Measurements from ENCODE around the gene SLC22A23. TPM values are rescaled to one million over a fixed set of nuclear protein-coding genes. Genes with fewer than 3 reads are reported as not detected.

Gene SLC22A23
- polyA plus RNA-seq, 1 donor from 2014 or later, result 0.35 TPM

DNA sequence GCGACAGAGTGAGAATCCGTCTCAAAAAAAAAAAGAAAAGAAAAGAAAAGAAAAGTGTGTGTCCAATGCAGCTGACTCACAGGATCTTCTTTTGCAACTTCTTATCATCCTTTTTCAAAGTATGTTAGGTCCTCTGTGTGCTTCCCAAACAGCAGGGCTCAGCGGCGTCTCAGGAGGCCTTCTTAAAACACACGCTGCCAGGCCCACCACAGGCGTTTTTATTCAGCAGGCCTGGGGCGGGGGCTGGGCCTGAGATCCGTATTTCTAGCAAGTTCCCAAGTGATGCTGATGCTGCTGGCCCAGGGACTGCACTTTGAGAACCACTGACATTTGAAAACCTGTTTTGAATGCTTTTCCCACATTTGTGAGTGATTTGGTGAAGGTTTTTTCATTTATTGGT, 141.0 kb downstream of the SLC22A23 start:
- no peak overlapping the region for H3K27ac Mint-ChIP-seq
- H3K36me3 Mint-ChIP-seq, result no peaks in the 10 kb centered on the region
- H3K4me1 Mint-ChIP-seq, result peaks cover 0 to 10% (median 0%) of the 10 kb centered on the region in 3 donors
- no peak overlapping the region for H3K4me3 Mint-ChIP-seq
- H3K9me3 Mint-ChIP-seq, result no peaks in the 10 kb centered on the region
- H3K27me3 Mint-ChIP-seq, result peaks cover 19% of the 10 kb centered on the region

DNA sequence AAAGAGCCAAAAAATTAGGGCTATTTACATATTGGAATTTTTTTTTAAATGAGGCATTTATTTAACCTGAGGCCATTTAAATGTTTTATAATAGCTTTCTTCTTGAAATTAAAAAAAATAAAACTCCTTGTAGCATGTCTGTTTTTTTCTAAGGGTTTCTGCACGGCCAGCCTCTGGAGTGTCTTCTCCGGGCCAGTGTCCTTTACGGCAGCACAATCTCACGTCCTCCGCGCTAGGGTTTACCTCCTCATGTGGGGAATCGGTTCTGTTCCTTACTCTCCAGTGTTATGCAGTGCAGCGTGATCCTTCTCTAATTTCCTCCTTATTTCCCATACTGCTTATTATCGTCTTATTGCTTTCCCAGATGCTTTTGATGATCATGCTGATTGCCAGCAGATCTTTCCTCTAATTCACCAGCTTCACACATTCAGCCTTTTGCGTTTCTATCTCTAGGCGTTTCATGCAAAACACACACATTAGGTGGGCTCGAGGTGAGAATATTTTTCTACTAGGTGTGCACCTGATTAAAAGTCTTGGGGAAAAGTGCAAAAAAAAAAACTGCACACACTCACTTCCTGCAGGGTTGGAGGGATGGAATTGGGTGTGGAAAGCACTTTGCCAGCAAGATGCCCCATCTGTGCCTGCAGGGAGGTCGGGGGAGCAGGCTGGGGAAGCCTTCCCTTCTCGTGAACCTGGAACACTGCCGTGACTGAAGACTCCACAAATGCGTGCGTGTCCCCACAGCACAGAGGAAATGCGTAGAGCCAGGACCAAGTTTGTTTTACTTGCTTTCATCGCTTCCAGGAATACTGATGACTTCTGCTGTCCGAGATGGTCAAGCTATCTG, 142.0 kb downstream of the SLC22A23 start:
- Mint-ChIP-seq H3K27me3 (peaks cover 17% of the 10 kb centered on the region), H3K36me3 (no peaks in the 10 kb centered on the region), H3K27ac (no peak overlapping the region), H3K9me3 (no peaks in the 10 kb centered on the region), H3K4me3 (peak overlapping the region in 1 of 4 donors; percentile 9), H3K4me1 (peaks cover 0 to 10% (median 0%) of the 10 kb centered on the region in 3 donors)

DNA sequence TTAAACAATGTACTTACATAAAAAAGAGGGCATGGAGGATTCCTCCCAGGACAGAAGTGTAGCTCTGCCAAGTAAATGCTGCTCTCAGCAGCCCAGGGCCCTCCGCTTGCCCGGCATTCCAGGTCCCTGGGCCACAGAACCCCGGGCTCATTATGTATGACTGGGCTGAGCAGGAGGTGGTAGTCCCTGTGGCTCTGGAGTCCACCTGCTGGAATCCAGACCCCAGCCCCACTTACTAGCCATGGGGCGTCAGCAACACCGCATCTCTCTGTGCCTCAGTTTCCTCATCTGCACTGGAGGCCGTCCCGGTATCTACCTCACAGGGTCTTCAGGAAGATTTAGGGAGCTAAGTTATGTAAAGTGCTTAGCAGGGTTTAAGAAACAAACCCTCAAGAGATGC, 142.7 kb downstream of the SLC22A23 start:
- Mint-ChIP-seq H3K27ac (no peak overlapping the region), H3K4me1 (peaks cover 0 to 9% (median 0%) of the 10 kb centered on the region in 3 donors), H3K27me3 (peaks cover 16% of the 10 kb centered on the region), H3K9me3 (no peaks in the 10 kb centered on the region), H3K36me3 (no peaks in the 10 kb centered on the region), H3K4me3 (no peak overlapping the region)

- no peaks in the 10 kb centered on the region for H3K36me3 Mint-ChIP-seq
- H3K4me3 Mint-ChIP-seq, result no peak overlapping the region
- H3K27me3 Mint-ChIP-seq, result peaks cover 7% of the 10 kb centered on the region
- H3K4me1 Mint-ChIP-seq, result peaks cover 0 to under 1% (median 0%) of the 10 kb centered on the region in 3 donors
- no peak overlapping the region for H3K27ac Mint-ChIP-seq
- peaks cover 0 to 2% (median 0%) of the 10 kb centered on the region in 3 donors for H3K9me3 Mint-ChIP-seq
These were observed 144.1 kb downstream of the SLC22A23 start for GRCh38 chr6:3312604-3313231.

GRCh38 chr6:3311826-3312225, 145.0 kb downstream of the SLC22A23 start:
- H3K27ac Mint-ChIP-seq, result no peak overlapping the region
- peaks cover 2% of the 10 kb centered on the region for H3K27me3 Mint-ChIP-seq
- H3K36me3 Mint-ChIP-seq, result no peaks in the 10 kb centered on the region
- no peaks in the 10 kb centered on the region for H3K4me1 Mint-ChIP-seq
- peaks cover 0 to 2% (median 0%) of the 10 kb centered on the region in 3 donors for H3K9me3 Mint-ChIP-seq
- H3K4me3 Mint-ChIP-seq, result no peak overlapping the region

GRCh38 chr6:3310703-3311102, 146.1 kb downstream of the SLC22A23 start:
- Mint-ChIP-seq H3K27ac (no peak overlapping the region), H3K4me3 (no peak overlapping the region), H3K36me3 (no peaks in the 10 kb centered on the region), H3K27me3 (peaks cover 2% of the 10 kb centered on the region), H3K4me1 (no peaks in the 10 kb centered on the region), H3K9me3 (peaks cover 0 to 4% (median 2%) of the 10 kb centered on the region in 3 donors)

- H3K36me3 Mint-ChIP-seq, result no peaks in the 10 kb centered on the region
- H3K4me1 Mint-ChIP-seq, result no peaks in the 10 kb centered on the region
- no peak overlapping the region for H3K4me3 Mint-ChIP-seq
- H3K27me3 Mint-ChIP-seq, result peaks cover 7% of the 10 kb centered on the region
- no peak overlapping the region for H3K27ac Mint-ChIP-seq
- H3K9me3 Mint-ChIP-seq, result peaks cover 0 to 8% (median 3%) of the 10 kb centered on the region in 3 donors
These were observed 146.8 kb downstream of the SLC22A23 start for GRCh38 chr6:3310051-3310448.

- peaks cover 11% of the 10 kb centered on the region for H3K27me3 Mint-ChIP-seq
These were observed 147.3 kb downstream of the SLC22A23 start for GRCh38 chr6:3309391-3310050.

GRCh38 chr6:3308106-3308505, 148.7 kb downstream of the SLC22A23 start:
- H3K4me1 Mint-ChIP-seq, result no peaks in the 10 kb centered on the region
- no peak overlapping the region for H3K4me3 Mint-ChIP-seq
- H3K36me3 Mint-ChIP-seq, result no peaks in the 10 kb centered on the region
- H3K27me3 Mint-ChIP-seq, result peaks cover 12% of the 10 kb centered on the region
- peaks cover 0 to 8% (median 3%) of the 10 kb centered on the region in 3 donors for H3K9me3 Mint-ChIP-seq
- H3K27ac Mint-ChIP-seq, result no peak overlapping the region

More at GRCh38 chr6:3309391-3310050, 147.3 kb downstream of the SLC22A23 start:
- Mint-ChIP-seq H3K9me3 (peaks cover 0 to 8% (median 3%) of the 10 kb centered on the region in 3 donors), H3K4me3 (no peak overlapping the region), H3K4me1 (no peaks in the 10 kb centered on the region), H3K36me3 (no peaks in the 10 kb centered on the region), H3K27ac (peak overlapping the region in 1 of 3 donors; percentile 57)

DNA sequence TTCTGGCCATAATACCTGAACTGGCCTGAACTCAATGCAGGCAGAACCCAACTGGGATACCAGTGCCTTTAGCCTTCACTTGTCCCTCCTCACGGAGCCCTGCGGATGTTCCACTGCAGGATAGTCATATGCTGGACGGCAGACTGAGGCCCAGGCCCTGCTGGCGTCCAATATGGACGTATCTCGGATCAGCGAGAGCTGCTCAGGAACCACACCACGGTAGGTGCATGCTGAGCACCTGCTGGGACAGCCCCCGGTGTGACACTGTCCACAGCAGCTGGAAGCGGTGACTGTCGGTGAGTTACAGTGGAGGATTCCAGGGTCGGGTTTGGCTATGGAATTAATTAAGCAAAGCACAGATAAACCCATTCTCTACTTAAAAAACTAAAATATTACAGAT, 149.4 kb downstream of the SLC22A23 start:
- Mint-ChIP-seq H3K27me3 (peaks cover 12% of the 10 kb centered on the region), H3K27ac (no peak overlapping the region), H3K36me3 (no peaks in the 10 kb centered on the region), H3K4me1 (no peaks in the 10 kb centered on the region), H3K4me3 (no peak overlapping the region), H3K9me3 (peaks cover 0 to 8% (median 3%) of the 10 kb centered on the region in 3 donors)

DNA sequence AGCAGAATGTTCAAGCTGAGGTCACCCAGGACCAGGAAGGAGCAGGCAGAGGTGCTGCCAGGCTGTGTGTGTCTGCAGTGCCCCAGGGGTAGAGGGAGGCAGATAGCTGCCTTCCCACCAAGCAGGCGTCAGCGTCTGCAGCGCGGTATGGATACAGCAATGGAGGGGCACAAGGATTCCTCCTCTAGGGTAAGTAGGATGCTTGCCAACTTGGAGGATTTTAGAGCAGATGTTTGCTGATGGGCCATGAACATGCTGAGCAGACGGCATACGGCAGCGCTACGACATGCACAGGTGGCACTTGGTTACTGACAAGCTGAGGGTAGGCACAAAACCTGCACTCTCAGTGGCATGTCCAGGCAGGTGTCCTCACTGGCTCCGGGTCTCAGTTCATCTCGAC, 150.0 kb downstream of the SLC22A23 start:
- H3K4me3 Mint-ChIP-seq, result no peak overlapping the region
- peaks cover 18% of the 10 kb centered on the region for H3K27me3 Mint-ChIP-seq
- no peaks in the 10 kb centered on the region for H3K4me1 Mint-ChIP-seq
- H3K9me3 Mint-ChIP-seq, result peaks cover 3 to 8% (median 6%) of the 10 kb centered on the region in 3 donors
- no peaks in the 10 kb centered on the region for H3K36me3 Mint-ChIP-seq
- no peak overlapping the region for H3K27ac Mint-ChIP-seq

- no peak overlapping the region for H3K4me3 Mint-ChIP-seq
- H3K27me3 Mint-ChIP-seq, result peaks cover 18% of the 10 kb centered on the region
- H3K4me1 Mint-ChIP-seq, result no peaks in the 10 kb centered on the region
- H3K27ac Mint-ChIP-seq, result peak overlapping the region in 1 of 3 donors; percentile 67
- H3K9me3 Mint-ChIP-seq, result peaks cover 3 to 8% (median 8%) of the 10 kb centered on the region in 3 donors
- no peaks in the 10 kb centered on the region for H3K36me3 Mint-ChIP-seq
These were observed 151.0 kb downstream of the SLC22A23 start for GRCh38 chr6:3305831-3306230.

GRCh38 chr6:3305216-3305565, 151.7 kb downstream of the SLC22A23 start:
- Mint-ChIP-seq H3K9me3 (peaks cover 3 to 8% (median 8%) of the 10 kb centered on the region in 3 donors), H3K4me3 (no peak overlapping the region), H3K36me3 (no peaks in the 10 kb centered on the region), H3K27me3 (peaks cover 21% of the 10 kb centered on the region), H3K27ac (no peak overlapping the region), H3K4me1 (no peaks in the 10 kb centered on the region)

- Mint-ChIP-seq H3K4me1 (no peaks in the 10 kb centered on the region), H3K36me3 (no peaks in the 10 kb centered on the region), H3K4me3 (no peak overlapping the region), H3K27ac (no peak overlapping the region), H3K27me3 (peaks cover 23% of the 10 kb centered on the region), H3K9me3 (peaks cover 3 to 8% (median 8%) of the 10 kb centered on the region in 3 donors)
These were observed 152.2 kb downstream of the SLC22A23 start for GRCh38 chr6:3304500-3305215.
